Stimulated activated CD4-positive, alpha-beta T cell treated with anti-CD3 and anti-CD28 coated beads, Interleukin-12 subunit alpha, Interleukin-12 subunit beta, amount 100 ng/mL, for 4 hours (primary cell): Measurements from ENCODE around the gene AK8.

Experiments
- DNase-seq: peaks from one replicate; pipeline ENCODE4 v3.0.0-alpha.2; 2020

AK8 gene

GRCh38 chr9:132857616-132858342, 20.3 kb downstream of the AK8 start:
- DNase-seq = no peak

DNA sequence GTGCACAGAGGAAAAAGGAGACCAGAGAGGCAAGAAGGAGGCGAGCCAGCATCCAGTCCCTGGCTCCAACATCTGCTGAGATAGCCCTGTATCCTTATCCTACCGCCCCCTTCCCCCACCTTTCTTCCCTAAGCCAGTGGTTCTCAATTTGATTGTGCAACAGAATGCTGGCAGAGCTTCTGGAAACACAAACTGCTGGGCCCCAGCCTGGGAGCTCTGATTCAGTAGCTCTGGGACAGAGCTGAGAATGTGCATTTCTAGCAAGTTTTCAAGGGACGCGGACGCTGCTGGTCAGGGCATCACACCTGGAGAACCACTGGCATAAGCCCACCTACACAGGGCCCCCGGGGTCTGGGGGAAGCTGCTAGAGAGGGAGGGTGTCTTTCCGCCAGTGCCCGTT, 21.1 kb downstream of the AK8 start:
- DNase-seq = no peak

GRCh38 chr9:132855904-132856303, 22.2 kb downstream of the AK8 start:
- no peak for DNase-seq

- no peak for DNase-seq
Observed at GRCh38 chr9:132854832-132855231, 23.3 kb downstream of the AK8 start.

DNA sequence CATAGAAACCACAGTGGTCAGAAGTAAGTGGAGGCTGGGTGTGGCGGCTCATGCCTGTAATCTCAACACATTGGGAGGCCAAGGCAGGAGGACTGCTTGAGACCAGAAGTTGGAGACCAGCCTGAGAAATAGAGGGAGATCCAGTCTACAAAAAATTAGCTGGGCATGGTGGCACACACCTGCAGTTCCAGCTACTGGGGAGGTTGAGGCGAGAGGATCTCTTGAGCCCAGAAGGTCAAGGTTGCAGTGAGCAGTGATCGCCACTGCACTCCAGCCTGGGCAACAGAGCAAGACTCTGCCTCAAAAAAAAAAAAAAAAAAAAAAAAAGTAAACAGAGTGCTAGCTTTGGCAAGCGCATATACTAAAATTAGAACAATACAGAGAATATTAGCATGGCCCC, 24.6 kb downstream of the AK8 start:
- no peak for DNase-seq

DNA sequence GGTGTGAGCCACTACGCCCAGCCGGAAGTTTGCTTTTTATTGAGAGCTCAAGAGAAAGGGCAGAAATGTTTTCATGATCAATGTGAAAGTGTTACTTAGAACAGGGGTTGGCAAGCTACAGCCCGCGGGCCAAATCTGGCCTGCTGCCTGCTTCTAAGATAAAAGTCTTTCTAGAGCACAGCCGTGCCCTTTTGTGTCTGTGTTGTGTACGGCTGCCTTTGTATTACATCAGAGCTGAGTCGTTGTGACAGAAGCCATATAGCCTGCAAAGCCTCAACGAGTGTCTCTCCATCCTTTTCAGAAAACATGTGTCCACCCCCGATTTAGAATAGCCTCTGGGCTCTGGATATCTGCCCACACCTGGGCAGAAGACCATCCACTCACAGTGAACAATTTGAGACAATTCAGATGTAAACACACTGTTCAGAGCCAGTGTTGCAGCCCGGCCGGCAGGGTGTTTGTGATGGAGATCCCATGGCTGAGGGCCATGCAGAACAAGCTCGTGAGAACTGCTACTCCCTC, 28.8 kb downstream of the AK8 start:
- no peak for DNase-seq

DNA sequence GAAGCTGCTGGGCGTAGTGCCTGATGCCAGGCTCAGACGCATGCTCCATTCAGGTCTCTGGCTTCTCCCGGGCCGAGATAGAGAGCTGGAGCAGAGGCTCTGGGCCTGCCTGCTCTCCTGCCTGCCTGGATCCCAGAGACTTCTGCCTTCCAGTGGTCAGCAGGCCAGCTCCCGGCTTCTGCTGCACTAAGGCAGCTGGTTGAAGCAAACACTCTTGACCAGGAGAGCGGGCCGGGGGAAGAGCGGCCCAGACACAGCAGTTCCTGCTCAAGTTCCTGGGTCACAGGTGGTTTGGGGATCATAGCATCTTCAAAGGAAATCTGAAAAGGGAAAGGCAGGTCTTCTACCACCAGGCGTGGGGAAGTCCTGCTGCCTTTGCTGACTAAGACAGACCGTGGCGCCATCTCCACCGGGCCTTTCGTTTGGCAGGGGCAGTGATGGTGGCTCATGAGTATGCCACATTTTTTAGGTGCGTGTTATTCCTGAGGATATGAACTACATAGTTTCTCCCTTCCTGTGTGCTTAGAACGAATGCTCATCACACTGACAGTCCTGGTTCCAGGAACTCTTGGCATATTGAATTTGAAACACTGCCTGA, 31.1 kb downstream of the AK8 start:
- DNase-seq = no peak

DNA sequence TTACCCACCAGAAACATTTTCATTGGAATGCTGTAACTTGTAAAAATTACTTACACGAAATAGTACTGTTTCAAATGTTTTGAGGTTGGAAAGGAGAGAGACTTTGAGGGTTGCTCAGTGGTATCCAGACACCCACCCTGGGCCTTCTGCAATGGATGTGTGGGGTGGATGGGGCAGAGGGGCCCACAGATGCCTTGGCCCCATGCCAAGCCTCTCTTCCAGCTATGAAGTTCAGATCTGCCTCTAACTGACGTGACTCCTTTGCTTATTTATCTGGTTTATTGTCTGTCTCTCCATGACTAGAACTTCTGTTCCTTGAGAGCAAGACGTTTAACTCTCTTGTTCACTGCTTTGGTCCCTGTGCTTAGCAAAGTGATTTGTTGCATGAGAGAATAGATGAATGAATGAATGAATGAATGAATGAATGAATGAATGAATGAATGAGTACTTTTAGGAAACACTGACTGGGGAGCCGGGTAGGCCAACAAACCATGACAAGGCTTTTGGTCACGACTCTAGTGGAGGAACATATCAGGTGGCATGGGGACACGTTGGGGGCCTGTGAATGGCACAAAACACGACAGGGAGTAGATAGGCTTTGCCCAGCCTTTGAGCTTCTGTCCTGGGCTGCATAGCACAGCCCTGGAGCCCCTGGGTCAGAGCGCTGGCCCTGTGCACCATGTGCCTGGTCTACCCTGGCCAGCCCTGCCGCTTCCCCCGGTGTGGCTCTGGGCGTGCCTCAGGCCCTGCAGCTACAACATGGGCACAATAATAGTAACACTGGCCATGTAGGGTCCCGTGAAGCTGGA, 31.8 kb downstream of the AK8 start:
- no peak for DNase-seq

DNA sequence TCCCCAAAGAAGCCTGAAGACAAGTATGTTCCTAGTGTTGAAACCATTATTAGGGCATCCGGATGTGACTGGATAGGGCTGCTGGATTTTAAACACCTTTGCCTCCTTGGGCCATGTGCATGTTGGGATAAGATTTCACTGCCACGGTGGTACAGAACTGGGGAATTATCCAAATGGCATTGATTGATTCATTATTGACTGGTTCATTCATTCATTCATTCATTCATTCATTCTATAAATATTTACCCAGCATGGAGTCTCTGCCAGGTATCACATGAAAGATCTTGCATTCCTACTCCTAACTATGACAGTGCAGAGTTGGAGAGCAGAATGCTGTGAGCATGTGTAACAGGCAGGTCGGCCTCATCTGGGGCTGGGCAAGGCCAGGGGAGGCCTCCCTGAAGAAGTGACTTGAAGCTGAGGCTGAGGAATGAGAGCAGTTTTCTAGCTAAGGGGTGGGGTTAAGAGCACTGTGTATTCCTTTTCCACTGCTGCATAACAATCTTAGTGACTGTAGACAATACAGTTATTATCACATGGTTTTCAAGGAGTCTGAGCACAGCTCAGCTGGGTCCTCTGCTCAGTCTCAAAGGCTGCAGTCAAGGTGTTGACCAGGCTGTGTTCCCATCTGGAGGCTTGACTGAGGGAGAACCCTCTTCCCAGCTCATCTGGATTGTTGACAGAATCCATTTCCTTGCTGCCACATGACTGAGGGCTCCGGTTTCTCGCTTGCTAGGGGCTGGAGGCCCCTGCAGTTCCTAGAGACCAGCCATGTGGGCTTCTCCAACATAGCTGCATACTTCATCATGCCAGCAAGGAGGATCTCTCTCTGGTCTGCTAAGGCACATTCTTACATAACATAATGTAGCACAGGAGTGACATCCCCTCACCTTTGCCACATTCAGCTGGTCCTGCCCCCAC, 35.7 kb downstream of the AK8 start:
- no peak for DNase-seq

- no peak for DNase-seq
Observed at GRCh38 chr9:132840980-132841379, 37.1 kb downstream of the AK8 start.

- no peak for DNase-seq
Observed at GRCh38 chr9:132838291-132838690, 39.8 kb downstream of the AK8 start.

DNA sequence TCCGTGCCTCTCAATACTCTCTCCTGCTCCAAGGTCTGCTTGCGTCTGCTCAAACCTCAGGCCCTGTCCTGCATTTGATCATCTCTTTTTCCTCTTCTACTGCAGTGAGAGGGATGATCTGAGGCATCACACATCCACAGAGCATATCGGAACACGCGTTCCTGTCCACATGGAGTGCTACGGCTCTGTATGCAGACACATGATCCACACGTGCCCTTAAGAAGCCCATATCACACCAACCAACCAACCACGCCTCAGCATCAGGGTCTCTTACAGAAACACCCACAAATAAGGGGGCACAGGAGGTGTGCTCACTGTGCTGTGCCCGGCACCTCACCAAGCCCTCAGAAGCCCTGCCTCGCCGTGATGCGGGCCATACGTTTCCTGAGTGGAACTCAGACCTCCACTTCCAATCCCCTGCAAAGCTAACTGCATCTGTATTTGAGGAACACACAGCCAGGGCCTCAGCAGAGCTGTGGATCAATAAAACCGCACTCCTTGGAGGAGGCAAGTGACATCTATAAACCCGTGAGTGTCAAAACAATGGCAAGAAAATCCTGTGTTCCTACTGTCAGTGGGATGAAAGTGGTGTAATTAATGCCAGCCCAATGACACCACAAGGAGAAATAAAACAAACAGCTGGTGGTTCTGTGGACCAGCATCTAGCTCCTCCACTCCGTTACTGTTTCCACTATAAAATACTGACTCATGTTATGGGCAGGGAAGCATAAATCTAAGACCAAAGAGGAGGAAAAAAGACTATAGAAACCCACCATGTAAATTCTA, 40.4 kb downstream of the AK8 start:
- no peak for DNase-seq

DNA sequence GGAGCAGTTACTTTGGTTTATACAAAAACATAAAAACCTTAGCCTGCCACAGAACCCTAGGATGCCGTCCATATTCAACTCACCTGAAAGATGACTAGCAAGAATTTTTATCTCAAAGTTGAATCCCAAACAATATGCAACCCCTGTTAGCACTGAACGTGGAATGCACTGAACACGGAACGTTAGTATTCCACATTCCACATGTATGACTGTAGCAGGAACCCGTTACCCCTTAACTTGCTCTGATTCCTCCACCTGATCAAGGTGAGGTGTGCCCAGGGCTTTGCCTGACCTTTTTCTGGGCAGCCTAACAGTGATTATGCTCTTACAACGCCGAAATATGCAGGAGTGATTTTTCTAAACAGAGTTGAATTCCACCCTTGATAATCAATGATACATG, 43.7 kb downstream of the AK8 start:
- no peak for DNase-seq

DNA sequence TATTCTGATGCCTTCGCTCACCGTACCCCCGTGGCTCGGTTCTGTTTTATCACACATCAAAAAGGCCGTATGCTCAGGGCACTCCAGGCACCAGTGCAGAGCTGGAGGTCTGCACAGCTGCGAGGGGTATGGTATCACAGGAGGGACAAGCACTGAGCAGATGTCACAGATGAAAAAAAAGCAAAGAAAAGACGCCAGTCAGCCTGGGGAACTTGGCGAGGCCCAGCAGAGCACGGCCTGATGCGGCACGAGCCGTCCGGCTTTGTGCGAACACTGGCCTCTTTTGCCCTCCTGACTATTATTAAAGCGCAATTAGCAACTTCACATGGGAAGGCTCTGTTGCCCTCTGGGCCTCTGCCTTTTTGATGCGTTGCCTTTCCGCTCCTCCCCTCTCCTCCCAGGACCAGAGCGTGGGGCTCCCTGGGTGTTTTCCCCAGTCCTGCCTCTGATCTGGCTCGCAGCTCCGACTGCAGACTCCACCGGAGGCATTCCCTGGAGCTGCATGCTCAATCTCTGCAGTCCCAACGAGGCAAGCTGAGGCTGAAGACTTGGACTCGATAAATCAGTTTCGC, 44.4 kb downstream of the AK8 start:
- DNase-seq = no peak

DNA sequence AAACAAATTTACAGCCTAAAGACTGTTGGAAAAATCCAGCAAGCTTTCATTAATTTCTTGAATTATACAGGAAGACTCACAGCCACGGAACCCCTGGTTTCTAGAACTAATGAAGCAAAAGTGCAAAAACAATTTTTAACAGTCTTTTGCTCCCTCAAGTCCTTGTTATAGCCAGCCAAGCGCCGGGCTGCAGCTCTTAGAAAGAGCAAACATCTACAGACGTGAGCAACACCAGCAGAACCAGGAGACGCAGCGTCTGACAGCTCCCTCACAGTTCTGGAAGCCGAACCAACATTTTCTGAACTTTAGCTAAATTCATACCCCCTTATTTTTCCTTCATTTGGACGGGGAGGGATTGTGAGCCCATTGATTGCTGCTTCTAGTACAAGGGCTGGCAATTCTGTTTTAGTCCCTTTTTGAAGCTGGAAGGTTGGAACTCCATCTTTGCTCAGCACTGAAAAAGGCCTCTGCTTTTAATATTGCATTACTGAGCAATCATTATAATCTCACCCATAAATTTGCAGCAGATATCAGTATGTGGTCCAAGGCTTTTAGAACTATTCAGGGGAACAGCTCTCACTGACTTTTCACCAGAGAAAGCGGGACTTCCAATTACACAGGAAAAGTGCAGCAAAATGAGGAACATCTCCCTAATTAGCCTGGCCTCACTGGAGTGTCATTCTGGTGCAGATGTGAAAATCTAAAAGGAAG, 45.8 kb downstream of the AK8 start:
- no peak for DNase-seq

GRCh38 chr9:132828201-132828770, 49.8 kb downstream of the AK8 start:
- no peak for DNase-seq

GRCh38 chr9:132827366-132827765, 50.7 kb downstream of the AK8 start:
- no peak for DNase-seq

DNA sequence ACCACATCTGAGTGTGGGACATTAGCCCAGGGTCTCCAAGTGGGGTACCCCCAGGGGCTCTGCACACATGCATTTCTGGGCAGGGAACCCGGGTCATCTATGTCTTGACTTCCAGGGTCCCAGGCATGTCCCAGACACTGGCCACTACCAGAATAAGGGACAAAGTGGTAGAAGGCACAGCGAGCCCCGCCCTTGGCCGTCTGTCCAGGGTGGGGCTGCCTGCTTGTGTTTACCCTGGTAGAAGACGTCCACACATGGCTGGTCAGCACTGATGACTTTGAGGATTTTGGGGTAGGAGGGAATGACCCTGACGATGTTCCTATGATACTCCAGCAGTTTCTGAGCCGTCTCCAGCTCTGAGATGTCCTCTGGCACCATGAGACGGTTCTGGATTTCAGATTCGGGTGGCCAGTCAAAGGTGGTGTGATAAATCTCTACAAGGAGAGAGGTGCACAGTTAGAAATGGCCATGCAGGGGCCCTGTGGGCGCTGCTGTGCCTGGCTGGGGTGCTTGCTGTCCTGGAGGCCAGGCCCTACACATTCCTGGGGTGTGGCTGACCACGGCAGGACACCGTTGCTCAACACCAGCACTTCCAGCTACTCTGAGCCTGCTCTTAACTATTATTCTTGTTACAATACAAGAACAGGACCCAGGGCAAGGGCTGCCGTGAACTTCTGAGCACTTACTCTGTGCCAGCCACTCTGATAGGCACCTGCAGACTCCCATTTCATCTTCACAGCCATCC, 51.3 kb downstream of the AK8 start:
- DNase-seq = no peak

DNA sequence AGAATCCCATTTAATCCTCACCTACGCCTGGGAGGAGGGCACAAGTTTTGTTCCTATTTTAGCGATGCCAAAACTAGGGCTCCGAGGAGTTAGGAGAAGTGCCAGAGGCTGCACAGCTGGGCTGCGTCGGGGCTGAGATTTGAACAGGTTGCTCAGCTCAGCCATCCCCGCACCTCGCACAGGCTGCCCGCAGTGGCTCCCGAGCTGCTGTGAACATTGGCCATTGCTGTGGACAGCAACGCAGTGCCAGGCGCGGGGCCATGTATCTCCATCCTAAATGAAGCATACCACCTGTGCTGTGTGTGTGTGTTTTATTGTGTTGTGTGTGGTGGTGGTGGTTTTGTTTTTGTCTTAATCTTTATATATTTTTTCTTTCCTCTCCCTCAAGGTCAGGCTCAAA, 52.0 kb downstream of the AK8 start:
- DNase-seq = no peak

GRCh38 chr9:132825430-132825829, 52.7 kb downstream of the AK8 start:
- DNase-seq = no peak
